HL-60 (cell line): Measurements from ENCODE around the gene CBX3.
"Not testable (repeated sequence)": the region's sequence is repeated elsewhere in the genome, so short reads cannot be mapped to it uniquely, and the experiment has no call there.

Experiments used
- CTCF ChIP-seq: IDR thresholded peaks from one replicate; pipeline ENCODE4 v1.5.1; 2011; ENCODE audit warnings: low read length, control low read depth, inconsistent platforms; ENCODE audit not compliant: insufficient read depth
- POLR2AphosphoS5 ChIP-seq: IDR thresholded peaks from 2 replicates; pipeline ENCODE4 v1.6.1; 2012; ENCODE audit warnings: low read depth
- REST ChIP-seq: IDR thresholded peaks from 2 replicates; pipeline ENCODE4 v1.6.1; 2012; ENCODE audit warnings: low read depth; ENCODE audit not compliant: insufficient replicate concordance

GRCh38 chr7:26163804-26164203 lies 37.7 kb upstream of the CBX3 start:
- not testable (repeated sequence) for TF ChIP-seq CTCF, REST, POLR2AphosphoS5
